Neural cell (in vitro differentiated cells): ENCODE data around the gene BORCS5. TPM values are rescaled to one million over a fixed set of nuclear protein-coding genes. Genes with fewer than 3 reads are reported as not detected.

Experiments used
- H2AFZ ChIP-seq: fragments of 200-600, 300-800 bp; sonication (generic), shearing (Covaris generic); 2 replicates; pipeline ENCODE4 v1.6.0; 2014; ENCODE audit warnings: low read depth, mild to moderate bottlenecking, antibody characterized with exemption, low read length, moderate library complexity
- H3F3A ChIP-seq: fragments of 200-600 bp; shearing (Covaris generic); 2 replicates; pipeline ENCODE4 v1.6.1; 2016; ENCODE audit warnings: mild to moderate bottlenecking, moderate library complexity, mixed read lengths, antibody characterized with exemption, low read length; ENCODE audit not compliant: insufficient read depth, poor library complexity, severe bottlenecking
- H3K27ac ChIP-seq: fragments of 200-600, 300-800 bp; sonication (generic), shearing (Covaris generic); 2 replicates; pipeline ENCODE4 v1.5.1; 2014; ENCODE audit warnings: mild to moderate bottlenecking, low read length, moderate library complexity
- H3K27me3 ChIP-seq: fragments of 300-800, 200-600 bp; sonication (generic), shearing (Covaris generic); 2 replicates; pipeline ENCODE4 v1.6.0; 2014; ENCODE audit warnings: mild to moderate bottlenecking, low read depth, low read length, moderate library complexity; ENCODE audit not compliant: insufficient read depth
- H3K36me3 ChIP-seq: fragments of 300-800, 200-600 bp; sonication (generic), shearing (Covaris generic); 2 replicates; pipeline ENCODE4 v1.5.1; 2014; ENCODE audit warnings: mild to moderate bottlenecking, antibody characterized with exemption, low read length, moderate library complexity; ENCODE audit not compliant: insufficient read depth
- H3K4me2 ChIP-seq: fragments of 300-800, 200-600 bp; sonication (generic), shearing (Covaris generic); 2 replicates; pipeline ENCODE4 v1.6.0; 2014; ENCODE audit warnings: mild to moderate bottlenecking, low read length
- H3K4me3 ChIP-seq: fragments of 300-800, 200-600 bp; sonication (generic), shearing (Covaris generic); 2 replicates; pipeline ENCODE4 v1.5.1; 2014; ENCODE audit warnings: mild to moderate bottlenecking, low read length, moderate library complexity
- H3K79me2 ChIP-seq: fragments of 200-600 bp; shearing (Covaris generic); replicated peaks from 2 replicates; pipeline ENCODE4 v1.6.0; 2014; ENCODE audit warnings: mild to moderate bottlenecking, low read length, moderate library complexity; ENCODE audit not compliant: insufficient read depth
- H3K9ac ChIP-seq: fragments of 300-800, 200-600 bp; sonication (generic), shearing (Covaris generic); 2 replicates; pipeline ENCODE4 v1.6.1; 2016; ENCODE audit warnings: mild to moderate bottlenecking, low read length, mixed read lengths
- H3K9me2 ChIP-seq: fragments of 200-600 bp; shearing (Covaris generic); 2 replicates; pipeline ENCODE4 v1.6.1; 2016; ENCODE audit warnings: mild to moderate bottlenecking, low read length, mixed read lengths; ENCODE audit not compliant: insufficient read depth
- H3K9me3 ChIP-seq: fragments of 200-600, 300-800 bp; sonication (generic), shearing (Covaris generic); 2 replicates; pipeline ENCODE4 v1.6.1; 2016; ENCODE audit warnings: mild to moderate bottlenecking, mixed run types, low read length, moderate library complexity, mixed read lengths
- H4K20me1 ChIP-seq: fragments of 200-600 bp; shearing (Covaris generic); 2 replicates; pipeline ENCODE4 v1.6.1; 2016; ENCODE audit warnings: mild to moderate bottlenecking, mixed run types; ENCODE audit not compliant: insufficient read depth
- EP300 ChIP-seq: fragments of 450-650 bp; conservative IDR thresholded peaks from 2 replicates; pipeline ENCODE4 v1.6.1; 2014; ENCODE audit warnings: antibody characterized with exemption, mild to moderate bottlenecking, moderate library complexity; ENCODE audit not compliant: poor library complexity, severe bottlenecking
- EZH2 ChIP-seq: fragments of 200-600, 300-800 bp; shearing (Covaris generic), sonication (generic); IDR thresholded peaks from 2 replicates; pipeline ENCODE4 v1.6.1; 2014; ENCODE audit warnings: antibody characterized with exemption, low read length, borderline replicate concordance, mild to moderate bottlenecking; ENCODE audit not compliant: insufficient read depth, poor library complexity, severe bottlenecking
- MXI1 ChIP-seq: fragments of 450-650 bp; conservative IDR thresholded peaks from 2 replicates; pipeline ENCODE4 v1.6.1; 2014; ENCODE audit warnings: antibody characterized with exemption, mild to moderate bottlenecking; ENCODE audit not compliant: poor library complexity, severe bottlenecking
- POLR2AphosphoS5 ChIP-seq: IDR thresholded peaks from 2 replicates; pipeline ENCODE4 v1.6.1; 2012
- RAD21 ChIP-seq: fragments of 450-650 bp; conservative IDR thresholded peaks from 2 replicates; pipeline ENCODE4 v1.6.1; 2014; ENCODE audit warnings: antibody characterized with exemption, mild to moderate bottlenecking, moderate library complexity
- SMC3 ChIP-seq: fragments of 450-650 bp; conservative IDR thresholded peaks from 2 replicates; pipeline ENCODE4 v1.6.1; 2014; ENCODE audit warnings: antibody characterized with exemption, mild to moderate bottlenecking, moderate library complexity; ENCODE audit not compliant: poor library complexity
- TAF1 ChIP-seq: IDR thresholded peaks from 2 replicates; pipeline ENCODE4 v1.6.1; 2012; ENCODE audit warnings: low read depth
- polyA plus RNA-seq: library from polyadenylated mRNA; depleted of rRNA; stranded (reverse); fragments of >200 nt; gene quantifications from 2 replicates; pipeline ENCODE4 v1.2.3, GENCODE V29; 2014
- TF ChIP-seq, protein P1 (sequence below): fragments of 450-650 bp; IDR thresholded peaks from 2 replicates; pipeline ENCODE4 v1.5.1; 2014; ENCODE audit warnings: antibody characterized with exemption, mild to moderate bottlenecking, moderate library complexity; ENCODE audit not compliant: poor library complexity, severe bottlenecking
- TF ChIP-seq, protein P2 (sequence below): IDR thresholded peaks from 2 replicates; pipeline ENCODE4 v1.6.1; 2012; ENCODE audit warnings: borderline replicate concordance

The BORCS5 gene
- polyA plus RNA-seq, 1 donor from 2014 or later = 14.2 TPM

DNA sequence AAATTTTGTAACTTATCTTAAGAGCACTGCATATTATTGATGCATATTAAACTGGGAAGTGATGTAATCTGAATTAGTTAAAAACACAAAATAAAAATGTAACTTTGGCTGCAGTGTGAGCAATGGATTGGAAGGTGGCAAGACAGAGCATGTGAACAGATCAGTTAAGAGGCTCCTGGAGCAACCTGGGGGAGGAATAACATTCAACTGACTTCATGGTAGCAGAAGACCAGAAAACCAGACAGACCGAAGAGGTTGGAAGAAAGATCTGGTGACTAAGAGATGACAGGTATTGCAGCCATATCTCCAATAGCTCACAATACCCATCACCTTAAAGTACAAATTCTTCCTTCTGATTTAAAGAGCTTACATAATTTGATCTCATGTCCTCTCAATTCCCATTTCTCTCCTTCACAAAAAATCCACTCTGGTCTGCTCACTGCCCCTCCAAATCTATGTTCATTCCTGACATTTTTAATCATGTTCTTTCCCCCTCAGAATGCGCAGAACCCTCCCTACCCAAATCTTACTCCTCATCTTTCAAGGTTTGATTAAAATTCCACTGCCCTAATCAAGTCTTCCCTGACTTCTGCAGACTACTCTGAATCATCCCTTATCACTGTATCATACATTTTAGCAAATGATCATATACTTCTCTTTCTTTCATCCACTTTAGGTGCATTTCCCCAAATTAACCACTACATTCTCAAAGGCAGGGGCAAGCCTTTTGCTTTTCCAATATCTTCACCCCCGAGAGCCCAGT is 154.3 kb downstream of the BORCS5 start:
- Histone ChIP-seq H3K9ac (no peak overlapping the region), H3K4me3 (no peak overlapping the region), H3F3A (no peaks in the 10 kb centered on the region), H3K27me3 (no peaks in the 10 kb centered on the region), H2AFZ (no peak overlapping the region), H3K4me2 (no peak overlapping the region), H3K27ac (no peak overlapping the region), H3K9me3 (no peaks in the 10 kb centered on the region), H4K20me1 (no peaks in the 10 kb centered on the region), H3K36me3 (no peaks in the 10 kb centered on the region), H3K79me2 (peaks cover 16% of the 10 kb centered on the region), H3K9me2 (no peaks in the 10 kb centered on the region)
- TF ChIP-seq, protein P1, sequence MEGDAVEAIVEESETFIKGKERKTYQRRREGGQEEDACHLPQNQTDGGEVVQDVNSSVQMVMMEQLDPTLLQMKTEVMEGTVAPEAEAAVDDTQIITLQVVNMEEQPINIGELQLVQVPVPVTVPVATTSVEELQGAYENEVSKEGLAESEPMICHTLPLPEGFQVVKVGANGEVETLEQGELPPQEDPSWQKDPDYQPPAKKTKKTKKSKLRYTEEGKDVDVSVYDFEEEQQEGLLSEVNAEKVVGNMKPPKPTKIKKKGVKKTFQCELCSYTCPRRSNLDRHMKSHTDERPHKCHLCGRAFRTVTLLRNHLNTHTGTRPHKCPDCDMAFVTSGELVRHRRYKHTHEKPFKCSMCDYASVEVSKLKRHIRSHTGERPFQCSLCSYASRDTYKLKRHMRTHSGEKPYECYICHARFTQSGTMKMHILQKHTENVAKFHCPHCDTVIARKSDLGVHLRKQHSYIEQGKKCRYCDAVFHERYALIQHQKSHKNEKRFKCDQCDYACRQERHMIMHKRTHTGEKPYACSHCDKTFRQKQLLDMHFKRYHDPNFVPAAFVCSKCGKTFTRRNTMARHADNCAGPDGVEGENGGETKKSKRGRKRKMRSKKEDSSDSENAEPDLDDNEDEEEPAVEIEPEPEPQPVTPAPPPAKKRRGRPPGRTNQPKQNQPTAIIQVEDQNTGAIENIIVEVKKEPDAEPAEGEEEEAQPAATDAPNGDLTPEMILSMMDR = no peak
- TF ChIP-seq, protein P2, sequence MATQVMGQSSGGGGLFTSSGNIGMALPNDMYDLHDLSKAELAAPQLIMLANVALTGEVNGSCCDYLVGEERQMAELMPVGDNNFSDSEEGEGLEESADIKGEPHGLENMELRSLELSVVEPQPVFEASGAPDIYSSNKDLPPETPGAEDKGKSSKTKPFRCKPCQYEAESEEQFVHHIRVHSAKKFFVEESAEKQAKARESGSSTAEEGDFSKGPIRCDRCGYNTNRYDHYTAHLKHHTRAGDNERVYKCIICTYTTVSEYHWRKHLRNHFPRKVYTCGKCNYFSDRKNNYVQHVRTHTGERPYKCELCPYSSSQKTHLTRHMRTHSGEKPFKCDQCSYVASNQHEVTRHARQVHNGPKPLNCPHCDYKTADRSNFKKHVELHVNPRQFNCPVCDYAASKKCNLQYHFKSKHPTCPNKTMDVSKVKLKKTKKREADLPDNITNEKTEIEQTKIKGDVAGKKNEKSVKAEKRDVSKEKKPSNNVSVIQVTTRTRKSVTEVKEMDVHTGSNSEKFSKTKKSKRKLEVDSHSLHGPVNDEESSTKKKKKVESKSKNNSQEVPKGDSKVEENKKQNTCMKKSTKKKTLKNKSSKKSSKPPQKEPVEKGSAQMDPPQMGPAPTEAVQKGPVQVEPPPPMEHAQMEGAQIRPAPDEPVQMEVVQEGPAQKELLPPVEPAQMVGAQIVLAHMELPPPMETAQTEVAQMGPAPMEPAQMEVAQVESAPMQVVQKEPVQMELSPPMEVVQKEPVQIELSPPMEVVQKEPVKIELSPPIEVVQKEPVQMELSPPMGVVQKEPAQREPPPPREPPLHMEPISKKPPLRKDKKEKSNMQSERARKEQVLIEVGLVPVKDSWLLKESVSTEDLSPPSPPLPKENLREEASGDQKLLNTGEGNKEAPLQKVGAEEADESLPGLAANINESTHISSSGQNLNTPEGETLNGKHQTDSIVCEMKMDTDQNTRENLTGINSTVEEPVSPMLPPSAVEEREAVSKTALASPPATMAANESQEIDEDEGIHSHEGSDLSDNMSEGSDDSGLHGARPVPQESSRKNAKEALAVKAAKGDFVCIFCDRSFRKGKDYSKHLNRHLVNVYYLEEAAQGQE = no peak
- no peak for TF ChIP-seq POLR2AphosphoS5
- no peak for TF ChIP-seq EZH2
- no peak for TF ChIP-seq RAD21
- TF ChIP-seq SMC3 = no peak
- no peak for TF ChIP-seq EP300
- TF ChIP-seq TAF1 = no peak

DNA sequence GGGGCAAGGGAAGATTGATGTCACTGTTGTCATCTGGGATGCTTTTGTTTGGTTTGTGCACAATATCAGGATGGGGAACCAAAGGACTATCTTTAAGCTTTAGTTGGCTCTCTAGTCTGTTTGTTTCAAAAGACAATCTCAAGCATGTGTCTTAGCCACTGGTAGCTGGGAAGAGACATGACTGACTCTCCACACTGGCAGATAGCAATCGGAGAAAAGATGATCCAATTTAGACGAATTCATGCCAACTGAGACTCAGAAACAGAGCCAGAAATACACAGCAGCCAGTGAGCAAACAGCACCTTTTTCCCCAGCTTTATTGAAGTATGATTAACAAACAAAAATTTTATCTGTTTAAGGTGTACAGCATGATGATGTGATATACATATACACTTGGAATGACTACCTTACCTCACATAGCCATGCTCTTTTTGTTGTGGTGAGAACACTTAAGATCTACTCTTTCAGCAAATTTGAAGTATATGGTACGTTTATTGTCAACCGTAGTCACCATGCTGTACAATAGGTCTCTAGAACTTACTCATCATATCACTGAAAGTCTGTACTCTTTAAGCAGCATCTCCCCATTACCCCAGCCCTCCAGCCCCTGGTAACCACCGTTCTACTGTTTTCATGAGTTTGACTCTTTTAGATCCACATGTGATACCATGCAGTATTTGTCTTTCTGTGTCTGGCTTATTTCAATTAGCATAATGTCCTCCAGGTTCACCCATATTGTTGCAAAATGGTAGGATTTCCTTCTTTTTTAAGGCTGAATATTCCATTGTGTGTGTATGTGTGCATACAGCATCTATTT is 155.2 kb downstream of the BORCS5 start:
- Histone ChIP-seq H3K36me3 (no peaks in the 10 kb centered on the region), H3K27ac (no peak overlapping the region), H3K4me3 (no peak overlapping the region), H3K27me3 (no peaks in the 10 kb centered on the region), H3F3A (no peaks in the 10 kb centered on the region), H3K9ac (no peak overlapping the region), H3K79me2 (peaks cover 23% of the 10 kb centered on the region), H3K4me2 (no peak overlapping the region), H3K9me2 (no peaks in the 10 kb centered on the region), H3K9me3 (no peaks in the 10 kb centered on the region), H4K20me1 (no peaks in the 10 kb centered on the region), H2AFZ (no peak overlapping the region)
- TF ChIP-seq, protein P1 = no peak
- TF ChIP-seq MXI1 = no peak
- no peak for TF ChIP-seq EZH2
- no peak for TF ChIP-seq SMC3
- TF ChIP-seq RAD21 = no peak
- TF ChIP-seq TAF1 = no peak
- no peak for TF ChIP-seq POLR2AphosphoS5
- TF ChIP-seq, protein P2 = no peak
- TF ChIP-seq EP300 = no peak
